Measurements from ENCODE around the gene BCL2.
A peak's percentile ranks its signal among the peaks of the same experiment; 100 is the strongest.

- no peak for TF ChIP-seq EP300 (IDR thresholded peaks at IDR 0.05; ENCODE audit: low read depth)
- peak; percentile 61 to 72 (median 68) for TF ChIP-seq CTCF (IDR thresholded peaks at IDR 0.05)
Measured at GRCh38 chr18:63131106-63131958, 188.2 kb downstream of the BCL2 start.

All from transverse colon (tissue), 3 donors.